ENCODE results near the gene CFAP52. TPM values are rescaled to one million over a fixed set of nuclear protein-coding genes. Genes with fewer than 3 reads are reported as not detected.

CFAP52 gene
- total and polyA plus RNA-seq, 8 donors: not detected

DNA sequence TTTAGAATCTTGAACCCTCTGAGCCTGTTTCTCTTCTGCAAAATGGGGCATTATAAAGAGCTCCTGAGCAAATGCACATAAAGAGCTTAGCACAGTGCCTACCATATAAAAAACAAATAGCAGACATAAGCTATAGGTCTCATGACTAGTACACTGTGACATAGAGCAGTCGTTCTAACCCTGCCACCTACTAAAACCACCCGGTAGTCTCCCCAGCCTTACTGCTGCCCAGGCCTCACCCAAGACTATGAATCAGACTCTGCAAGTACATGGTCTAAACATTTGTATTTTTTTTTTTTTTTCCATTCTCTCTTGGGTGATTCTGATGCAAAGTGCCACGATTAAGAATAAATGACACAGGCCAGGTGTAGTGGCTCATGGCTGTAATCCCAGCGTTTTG, 34.7 kb upstream of the CFAP52 start:
- Histone ChIP-seq H3K27ac (no peak overlapping the region), H3K4me1 (no peaks in the 10 kb centered on the region), H3K9me3 (no peaks in the 10 kb centered on the region), H3K36me3 (no peaks in the 10 kb centered on the region), H3K4me3 (no peak overlapping the region), H3K27me3 (no peaks in the 10 kb centered on the region)
- TF ChIP-seq, protein P1, sequence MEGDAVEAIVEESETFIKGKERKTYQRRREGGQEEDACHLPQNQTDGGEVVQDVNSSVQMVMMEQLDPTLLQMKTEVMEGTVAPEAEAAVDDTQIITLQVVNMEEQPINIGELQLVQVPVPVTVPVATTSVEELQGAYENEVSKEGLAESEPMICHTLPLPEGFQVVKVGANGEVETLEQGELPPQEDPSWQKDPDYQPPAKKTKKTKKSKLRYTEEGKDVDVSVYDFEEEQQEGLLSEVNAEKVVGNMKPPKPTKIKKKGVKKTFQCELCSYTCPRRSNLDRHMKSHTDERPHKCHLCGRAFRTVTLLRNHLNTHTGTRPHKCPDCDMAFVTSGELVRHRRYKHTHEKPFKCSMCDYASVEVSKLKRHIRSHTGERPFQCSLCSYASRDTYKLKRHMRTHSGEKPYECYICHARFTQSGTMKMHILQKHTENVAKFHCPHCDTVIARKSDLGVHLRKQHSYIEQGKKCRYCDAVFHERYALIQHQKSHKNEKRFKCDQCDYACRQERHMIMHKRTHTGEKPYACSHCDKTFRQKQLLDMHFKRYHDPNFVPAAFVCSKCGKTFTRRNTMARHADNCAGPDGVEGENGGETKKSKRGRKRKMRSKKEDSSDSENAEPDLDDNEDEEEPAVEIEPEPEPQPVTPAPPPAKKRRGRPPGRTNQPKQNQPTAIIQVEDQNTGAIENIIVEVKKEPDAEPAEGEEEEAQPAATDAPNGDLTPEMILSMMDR (IDR thresholded peaks at IDR 0.05): no peak
- DNase-seq (no peak), ATAC-seq (no peak), FAIRE-seq (no peak)
- intact Hi-C loops (cut with DNase I): no loop called here
- 91 to 92% methylated on average over 4 of the region's 4 CpGs for WGBS, 2 donors

- WGBS, 2 donors: 91 to 93% methylated on average over 7 of the region's 7 CpGs
- no peak for DNase-seq
- FAIRE-seq: no peak
- TF ChIP-seq, protein P1 (IDR thresholded peaks at IDR 0.05): no peak
- ATAC-seq: no peak
- Histone ChIP-seq H3K27ac (no peak overlapping the region), H3K27me3 (no peaks in the 10 kb centered on the region), H3K4me3 (no peak overlapping the region), H3K4me1 (no peaks in the 10 kb centered on the region), H3K36me3 (no peaks in the 10 kb centered on the region), H3K9me3 (no peaks in the 10 kb centered on the region)
- intact Hi-C loops (cut with DNase I): no loop called here
These were observed 32.2 kb upstream of the CFAP52 start for GRCh38 chr17:9544221-9544620.

GRCh38 chr17:9549215-9549614, 27.2 kb upstream of the CFAP52 start:
- Histone ChIP-seq H3K9me3 (no peaks in the 10 kb centered on the region), H3K27ac (no peak overlapping the region), H3K36me3 (no peaks in the 10 kb centered on the region), H3K27me3 (no peaks in the 10 kb centered on the region), H3K4me1 (no peaks in the 10 kb centered on the region), H3K4me3 (no peak overlapping the region)
- FAIRE-seq: no peak
- TF ChIP-seq, protein P1 (IDR thresholded peaks at IDR 0.05): no peak
- 93 to 98% methylated on average over 2 of the region's 2 CpGs for WGBS, 2 donors
- ATAC-seq: no peak
- intact Hi-C loops (cut with DNase I): no loop called here
- no peak for DNase-seq

- peak; percentile 13 for FAIRE-seq
- no peak for ATAC-seq
- H3K36me3 ChIP-seq: no peaks in the 10 kb centered on the region
- H3K4me3 ChIP-seq: no peak overlapping the region
- H3K27ac ChIP-seq: no peak overlapping the region
- H3K4me1 ChIP-seq: no peaks in the 10 kb centered on the region
- DNase-seq: no peak
- no peaks in the 10 kb centered on the region for H3K9me3 ChIP-seq
- intact Hi-C loops (cut with DNase I): no loop called here
- WGBS, 2 donors: 95% methylated on average over 2 of the region's 2 CpGs
- no peaks in the 10 kb centered on the region for H3K27me3 ChIP-seq
- TF ChIP-seq, protein P1 (IDR thresholded peaks at IDR 0.05): no peak
These were observed 23.3 kb upstream of the CFAP52 start for GRCh38 chr17:9553181-9553580.

- intact Hi-C loops (cut with DNase I): no loop called here
- DNase-seq: no peak
- Histone ChIP-seq H3K27me3 (no peaks in the 10 kb centered on the region), H3K27ac (no peak overlapping the region), H3K9me3 (no peaks in the 10 kb centered on the region), H3K4me1 (no peaks in the 10 kb centered on the region), H3K36me3 (no peaks in the 10 kb centered on the region), H3K4me3 (no peak overlapping the region)
- no peak for FAIRE-seq
- TF ChIP-seq, protein P1 (IDR thresholded peaks at IDR 0.05): no peak
- no peak for ATAC-seq
- 85 to 90% methylated on average over 4 of the region's 4 CpGs for WGBS, 2 donors
These were observed 22.8 kb upstream of the CFAP52 start for GRCh38 chr17:9553596-9553995.
